Lower lobe of right lung (tissue), 2 donors: Measurements from ENCODE around the gene CYTH3. TPM values are rescaled to one million over a fixed set of nuclear protein-coding genes. Genes with fewer than 3 reads are reported as not detected.
"Not testable (repeated sequence)": the region's sequence is repeated elsewhere in the genome, so short reads cannot be mapped to it uniquely, and the experiment has no call there.

ENCODE experiments used
- ATAC-seq, 2 donors: fragments of 200-7000 bp; cut with Tn5 transposase; one replicate each; pipeline ENCODE4 v1.9.1; 2020 to 2022; ENCODE audit warnings: mild to moderate bottlenecking in 2 of 2, moderate library complexity in 2 of 2
- DNase-seq: peaks from one replicate; pipeline ENCODE4 v3.0.0-alpha.2; 2020
- H3K27ac ChIP-seq: fragments of 200-600 bp; one replicate; pipeline ENCODE4 v1.8.0; 2022
- H3K27me3 ChIP-seq: fragments of 200-600 bp; one replicate; pipeline ENCODE4 v1.8.0; 2022; ENCODE audit warnings: low read depth
- H3K36me3 ChIP-seq: fragments of 200-600 bp; one replicate; pipeline ENCODE4 v1.8.0; 2022; ENCODE audit warnings: mild to moderate bottlenecking
- H3K4me1 ChIP-seq: fragments of 200-600 bp; one replicate; pipeline ENCODE4 v1.8.0; 2022
- H3K4me3 ChIP-seq: fragments of 200-600 bp; one replicate; pipeline ENCODE4 v1.8.0; 2022; ENCODE audit warnings: mild to moderate bottlenecking
- H3K9me3 ChIP-seq: fragments of 200-600 bp; one replicate; pipeline ENCODE4 v1.8.0; 2022
- intact Hi-C: fragments of 100-400 bp; cut with DNase I; formaldehyde crosslinking; loops from one replicate; pipeline ENCODE4 v1.11.0; 2022
- total RNA-seq: library from RNA; stranded (reverse); fragmentation: NEBNext Ultra II Directional; extraction: Animal tissue kit (Norgen Biotek cat#: 25700); gene quantifications from one replicate; pipeline ENCODE4 v1.2.1, GENCODE V29; 2021
- TF ChIP-seq, protein P1 (sequence below): fragments of 200-600 bp; IDR thresholded peaks from one replicate; pipeline ENCODE4 v1.8.0; 2022; ENCODE audit warnings: antibody characterized with exemption, mild to moderate bottlenecking
- donor health status: DM: no; HTN: yes; CAD: no; lungs with severe emphysema.

Gene CYTH3
- total RNA-seq, 1 donor from 2014 or later: 26.1 TPM

DNA sequence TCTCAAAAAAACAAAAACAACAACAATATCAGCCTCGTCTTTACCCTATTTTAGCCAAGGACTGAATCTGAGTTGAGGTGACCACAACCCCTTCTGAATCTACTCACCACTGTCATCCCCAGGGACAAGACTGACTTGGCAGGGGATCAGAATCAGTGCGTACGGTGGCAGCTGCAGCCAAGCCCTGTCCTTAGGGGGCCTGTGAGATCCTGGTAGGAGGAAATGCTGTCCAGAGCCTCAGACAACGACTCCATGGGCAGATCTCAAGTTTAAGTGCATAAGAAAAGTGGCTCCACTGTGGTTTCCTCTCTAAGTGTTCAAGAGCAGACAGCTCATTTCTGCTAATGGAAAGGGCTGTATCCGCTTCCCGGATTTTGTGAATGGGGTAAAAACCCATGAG, 22.4 kb upstream of the CYTH3 start:
- ATAC-seq (peak in 1 of 2 donors; percentile 31), DNase-seq (no peak)
- intact Hi-C loops: no loop called here
- H3K4me3 ChIP-seq: no peak overlapping the region
- H3K4me1 ChIP-seq: no peaks in the 10 kb centered on the region
- H3K27ac ChIP-seq: no peak overlapping the region
- TF ChIP-seq, protein P1, sequence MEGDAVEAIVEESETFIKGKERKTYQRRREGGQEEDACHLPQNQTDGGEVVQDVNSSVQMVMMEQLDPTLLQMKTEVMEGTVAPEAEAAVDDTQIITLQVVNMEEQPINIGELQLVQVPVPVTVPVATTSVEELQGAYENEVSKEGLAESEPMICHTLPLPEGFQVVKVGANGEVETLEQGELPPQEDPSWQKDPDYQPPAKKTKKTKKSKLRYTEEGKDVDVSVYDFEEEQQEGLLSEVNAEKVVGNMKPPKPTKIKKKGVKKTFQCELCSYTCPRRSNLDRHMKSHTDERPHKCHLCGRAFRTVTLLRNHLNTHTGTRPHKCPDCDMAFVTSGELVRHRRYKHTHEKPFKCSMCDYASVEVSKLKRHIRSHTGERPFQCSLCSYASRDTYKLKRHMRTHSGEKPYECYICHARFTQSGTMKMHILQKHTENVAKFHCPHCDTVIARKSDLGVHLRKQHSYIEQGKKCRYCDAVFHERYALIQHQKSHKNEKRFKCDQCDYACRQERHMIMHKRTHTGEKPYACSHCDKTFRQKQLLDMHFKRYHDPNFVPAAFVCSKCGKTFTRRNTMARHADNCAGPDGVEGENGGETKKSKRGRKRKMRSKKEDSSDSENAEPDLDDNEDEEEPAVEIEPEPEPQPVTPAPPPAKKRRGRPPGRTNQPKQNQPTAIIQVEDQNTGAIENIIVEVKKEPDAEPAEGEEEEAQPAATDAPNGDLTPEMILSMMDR: no peak
- no peaks in the 10 kb centered on the region for H3K27me3 ChIP-seq
- H3K9me3 ChIP-seq: no peaks in the 10 kb centered on the region
- H3K36me3 ChIP-seq: no peaks in the 10 kb centered on the region

DNA sequence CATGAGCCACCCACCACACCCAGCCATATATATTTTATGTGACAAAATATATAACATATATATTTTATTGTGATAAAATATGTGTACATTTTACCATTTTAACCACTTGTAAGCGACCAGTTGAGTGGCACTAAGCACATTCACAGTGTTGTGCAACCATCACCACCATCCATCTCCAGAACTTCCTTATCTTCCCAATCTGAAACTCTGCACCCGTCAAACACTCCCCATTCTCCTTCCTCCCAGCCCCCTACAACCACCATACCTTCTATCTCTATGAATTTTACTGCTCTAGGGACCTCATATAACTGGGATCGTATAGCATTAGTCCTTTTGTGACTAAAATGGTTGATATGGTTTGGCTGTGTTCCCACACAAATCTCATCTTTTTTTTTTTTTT, 20.8 kb upstream of the CYTH3 start:
- no peaks in the 10 kb centered on the region for H3K4me1 ChIP-seq
- no peak for DNase-seq
- intact Hi-C loops: no loop called here

DNA sequence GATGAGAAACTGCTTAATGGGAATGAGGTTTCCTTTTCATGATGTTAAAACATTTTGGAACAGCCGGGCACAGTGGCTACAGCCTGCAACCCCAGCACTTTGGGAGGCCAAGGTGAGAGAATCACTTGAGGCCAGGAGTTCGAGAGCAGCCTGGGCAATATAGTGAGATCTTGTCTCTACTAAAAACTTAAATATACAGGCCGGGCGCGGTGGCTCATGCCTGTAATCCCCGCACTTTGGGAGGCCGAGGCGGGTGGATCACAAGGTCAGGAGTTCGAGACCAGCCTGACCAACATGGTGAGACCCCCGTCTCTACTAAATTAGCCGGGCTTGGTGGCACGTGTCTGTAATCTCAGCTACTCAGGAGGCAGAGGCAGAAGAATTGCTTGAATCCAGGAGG, 19.5 kb upstream of the CYTH3 start:
- H3K4me3 ChIP-seq, DNase-seq, H3K27me3 ChIP-seq, H3K27ac ChIP-seq, H3K4me1 ChIP-seq, intact Hi-C loops, H3K36me3 ChIP-seq, H3K9me3 ChIP-seq, ATAC-seq: not testable (repeated sequence)

More for the DNA sequence above, 20.8 kb upstream of the CYTH3 start:
- ATAC-seq: no peak
- H3K4me3 ChIP-seq: no peak overlapping the region
- H3K9me3 ChIP-seq: no peaks in the 10 kb centered on the region
- no peaks in the 10 kb centered on the region for H3K27me3 ChIP-seq
- H3K27ac ChIP-seq: no peak overlapping the region
- TF ChIP-seq, protein P1: no peak
- no peaks in the 10 kb centered on the region for H3K36me3 ChIP-seq

DNA sequence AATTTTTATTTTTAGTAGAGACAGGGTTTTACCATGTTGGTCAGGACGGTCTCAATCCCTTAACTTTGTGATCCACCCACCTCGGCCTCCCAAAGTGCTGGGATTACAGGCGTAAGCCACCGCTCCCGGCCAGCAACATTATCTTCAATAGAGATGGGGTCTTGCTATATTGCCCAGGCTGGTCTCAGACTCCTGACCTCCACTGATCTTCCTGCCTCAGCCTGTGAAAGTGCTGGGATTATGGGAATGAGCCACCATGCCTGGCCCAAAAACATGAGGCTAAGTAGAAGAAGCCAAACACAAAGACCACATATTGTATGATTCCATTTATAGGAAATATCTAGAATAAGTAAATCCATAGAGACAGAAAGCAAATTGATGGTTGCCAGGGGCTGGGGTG, 19.1 kb upstream of the CYTH3 start:
- TF ChIP-seq, protein P1: no peak
- Histone ChIP-seq H3K36me3 (no peaks in the 10 kb centered on the region), H3K27me3 (no peaks in the 10 kb centered on the region), H3K27ac (no peak overlapping the region), H3K4me1 (no peaks in the 10 kb centered on the region), H3K4me3 (no peak overlapping the region), H3K9me3 (no peaks in the 10 kb centered on the region)
- no peak for ATAC-seq
- intact Hi-C loops: no loop called here
- DNase-seq: no peak

DNA sequence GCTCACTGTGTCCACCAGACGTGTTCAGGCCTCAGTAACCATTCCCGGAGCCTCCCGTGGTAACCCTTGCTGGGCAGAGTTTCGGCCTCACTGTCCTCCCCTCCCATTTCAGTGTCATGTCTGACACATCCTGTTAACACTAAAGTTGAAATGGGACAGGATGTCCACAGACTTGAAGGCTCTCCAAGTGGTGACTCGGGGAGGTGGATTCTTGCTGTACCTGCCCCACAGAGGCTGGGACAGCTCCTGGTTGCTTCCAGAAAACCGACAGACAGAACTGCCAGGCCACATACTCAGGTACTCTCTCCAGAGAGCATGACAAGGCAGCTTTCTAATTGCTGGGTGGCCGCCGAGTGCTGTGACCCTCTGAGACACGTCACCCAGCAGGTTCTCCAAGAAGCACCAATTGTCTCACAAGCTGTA, 17.9 kb upstream of the CYTH3 start:
- H3K9me3 ChIP-seq: no peaks in the 10 kb centered on the region
- intact Hi-C loops: no loop called here
- no peak overlapping the region for H3K27ac ChIP-seq
- DNase-seq (no peak), ATAC-seq (no peak)
- no peaks in the 10 kb centered on the region for H3K4me1 ChIP-seq
- no peaks in the 10 kb centered on the region for H3K36me3 ChIP-seq
- no peaks in the 10 kb centered on the region for H3K27me3 ChIP-seq
- TF ChIP-seq, protein P1: no peak
- no peak overlapping the region for H3K4me3 ChIP-seq

DNA sequence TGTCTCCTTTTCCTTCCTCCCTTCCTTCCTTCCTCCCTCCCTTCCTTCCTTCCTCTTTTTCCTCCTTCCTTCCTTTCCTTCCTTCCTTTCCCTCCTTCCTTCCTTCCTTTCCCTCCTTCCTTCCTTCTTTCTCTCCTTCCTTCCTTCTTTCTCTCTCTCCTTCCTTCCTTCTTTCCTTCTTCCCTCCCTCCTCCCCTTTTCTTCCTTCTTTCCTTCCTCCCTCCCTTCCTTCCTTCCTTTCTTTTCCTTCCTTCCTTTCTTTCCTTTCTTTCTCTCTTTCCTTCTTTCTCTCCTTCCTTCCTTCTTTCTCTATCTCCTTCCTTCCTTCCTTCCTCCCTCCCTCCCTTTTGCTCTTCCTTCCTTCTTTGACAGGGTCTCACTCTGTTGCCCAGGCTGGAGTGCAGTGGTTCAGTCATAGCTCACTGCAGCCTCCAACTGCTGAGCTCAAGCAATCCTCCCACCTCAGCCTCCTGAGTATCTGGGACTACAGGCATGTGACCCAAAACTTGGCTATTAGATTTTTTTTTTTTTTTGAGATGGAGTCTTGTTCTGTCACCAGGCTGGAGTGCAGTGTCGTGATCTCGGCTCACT, 15.9 kb upstream of the CYTH3 start:
- intact Hi-C loops: no loop called here
- no peak overlapping the region for H3K27ac ChIP-seq

More for the DNA sequence above, 15.9 kb upstream of the CYTH3 start:
- no peaks in the 10 kb centered on the region for H3K9me3 ChIP-seq
- DNase-seq (no peak), ATAC-seq (no peak)
- no peak overlapping the region for H3K4me3 ChIP-seq
- no peaks in the 10 kb centered on the region for H3K4me1 ChIP-seq
- TF ChIP-seq, protein P1: no peak
- no peaks in the 10 kb centered on the region for H3K27me3 ChIP-seq
- no peaks in the 10 kb centered on the region for H3K36me3 ChIP-seq
